GM18867 (cell line): Measurements from ENCODE around the gene TTLL8.

Experiments
- ATAC-seq: cut with Tn5 transposase; IDR thresholded peaks from one replicate; pipeline ENCODE4 v1.9.1; 2021; ENCODE audit warnings: mild to moderate bottlenecking, moderate library complexity; ENCODE audit not compliant: unreplicated experiment

Gene TTLL8

DNA sequence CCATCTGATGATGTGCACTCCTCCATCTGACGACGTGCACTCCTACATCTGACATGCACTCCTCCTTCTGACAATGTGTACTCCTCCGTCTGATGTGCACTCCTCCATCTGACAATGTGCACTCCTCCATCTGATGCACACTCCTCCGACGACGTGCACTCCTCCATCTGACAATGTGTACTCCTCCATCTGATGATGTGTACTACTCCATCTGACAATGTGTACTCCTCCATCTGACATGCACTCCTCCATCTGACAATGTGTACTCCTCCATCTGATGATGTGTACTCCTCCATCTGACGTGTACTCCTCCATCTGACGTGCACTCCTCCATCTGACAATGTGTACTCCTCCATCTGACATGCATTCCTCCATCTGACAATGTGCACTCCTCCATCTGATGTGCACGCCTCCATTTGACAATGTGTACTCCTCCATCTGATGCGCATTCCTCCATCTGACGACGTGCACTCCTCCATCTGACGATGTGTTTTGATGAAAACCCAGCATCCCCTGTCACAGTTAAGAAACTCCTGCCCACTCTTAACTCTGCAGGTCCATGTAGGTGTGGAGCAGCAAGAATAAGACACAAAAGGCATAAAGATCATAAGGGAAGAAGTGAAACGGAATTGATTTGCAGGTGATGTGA, 35.8 kb downstream of the TTLL8 start:
- no peak for ATAC-seq

DNA sequence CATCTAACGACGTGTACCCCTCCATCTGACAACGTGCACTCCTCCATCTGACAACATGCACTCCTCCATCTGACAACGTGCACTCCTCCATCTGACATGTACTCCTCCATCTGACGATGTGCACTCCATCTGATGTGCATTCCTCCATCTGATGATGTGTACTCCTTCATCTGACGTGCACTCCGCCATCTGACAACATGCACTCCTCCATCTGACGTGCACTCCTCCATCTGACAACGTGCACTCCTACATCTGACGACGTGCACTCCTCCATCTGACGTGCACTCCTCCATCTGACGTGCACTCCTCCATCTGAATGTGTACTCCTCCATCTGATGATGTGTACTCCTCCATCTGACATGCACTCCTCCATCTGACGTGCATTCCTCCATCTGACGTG, 37.5 kb downstream of the TTLL8 start:
- ATAC-seq, result no peak

DNA sequence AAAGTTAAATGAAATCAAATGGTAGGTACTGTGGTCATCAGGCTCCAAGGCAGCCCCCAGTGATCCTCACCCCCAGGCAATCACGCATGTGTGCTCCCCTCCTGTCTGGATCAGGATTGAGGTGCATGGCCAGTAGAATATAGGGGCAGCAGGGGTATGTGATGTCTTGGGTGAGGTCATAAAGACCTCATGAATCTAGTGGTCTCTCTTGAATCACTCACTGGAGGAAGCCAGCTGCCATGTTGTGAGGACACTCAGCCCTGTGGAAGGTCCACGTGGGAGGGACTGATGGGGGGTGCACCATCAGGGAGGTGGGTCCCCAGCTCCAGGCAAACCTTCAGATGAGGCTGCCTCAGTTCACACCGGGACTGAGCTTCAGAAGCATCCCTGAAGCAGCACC, 38.8 kb downstream of the TTLL8 start:
- no peak for ATAC-seq

DNA sequence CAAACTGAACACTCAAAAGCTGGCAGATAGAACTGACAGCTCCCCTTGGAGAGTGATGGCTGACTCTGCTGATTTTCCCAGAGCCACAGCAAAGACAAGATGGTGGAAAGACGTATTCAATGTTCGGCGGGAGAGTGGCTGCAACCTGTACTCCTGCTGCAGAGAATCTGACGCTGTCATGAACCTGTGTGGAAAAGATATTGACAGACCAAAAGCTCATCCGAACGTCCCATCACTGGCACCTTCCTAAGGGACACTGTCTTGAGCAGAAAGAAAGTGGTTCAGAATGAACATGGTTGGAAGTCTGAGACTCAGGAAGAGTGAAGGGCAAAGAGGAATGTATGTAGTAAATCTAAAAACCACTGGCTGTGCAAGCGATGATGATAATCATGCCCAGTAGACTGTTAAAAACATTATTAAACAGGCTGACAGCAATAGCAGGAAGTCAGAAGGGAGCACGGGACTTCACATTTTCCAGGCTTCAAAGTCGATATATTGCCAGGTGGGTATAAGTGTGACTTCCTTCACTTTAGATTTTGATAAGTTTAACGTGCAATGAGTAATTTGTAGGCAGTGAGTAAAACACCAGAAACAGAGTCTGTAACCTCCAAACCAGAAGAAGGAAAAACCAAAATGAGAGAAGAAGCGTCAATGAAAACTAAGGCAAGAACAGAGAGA, 39.4 kb downstream of the TTLL8 start:
- no peak for ATAC-seq

DNA sequence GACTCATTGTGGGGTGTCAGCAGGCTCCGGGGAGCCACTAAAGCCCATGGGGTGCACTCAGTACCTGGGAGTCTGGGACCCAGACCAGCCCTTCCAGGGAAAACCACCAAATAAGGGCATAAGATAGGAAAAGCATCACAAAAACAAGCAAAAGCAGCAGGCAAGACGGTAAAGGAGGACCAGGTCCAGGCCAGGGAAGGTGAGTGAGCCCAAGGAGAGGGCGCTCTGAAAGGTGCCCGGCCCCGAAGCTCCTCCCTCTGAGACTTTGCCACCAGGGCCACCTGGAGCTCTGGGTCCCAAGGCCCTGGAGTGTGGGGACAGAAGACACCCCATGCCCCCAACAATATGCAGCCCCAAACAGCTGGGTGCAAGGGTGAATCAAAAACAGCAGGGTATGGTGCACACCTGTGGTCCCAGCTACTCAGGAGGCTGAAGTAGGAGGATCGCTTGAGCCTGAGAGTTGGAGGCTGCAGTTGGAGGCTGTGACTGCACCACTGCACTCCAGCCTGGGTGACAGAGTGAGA, 40.3 kb downstream of the TTLL8 start:
- no peak for ATAC-seq

DNA sequence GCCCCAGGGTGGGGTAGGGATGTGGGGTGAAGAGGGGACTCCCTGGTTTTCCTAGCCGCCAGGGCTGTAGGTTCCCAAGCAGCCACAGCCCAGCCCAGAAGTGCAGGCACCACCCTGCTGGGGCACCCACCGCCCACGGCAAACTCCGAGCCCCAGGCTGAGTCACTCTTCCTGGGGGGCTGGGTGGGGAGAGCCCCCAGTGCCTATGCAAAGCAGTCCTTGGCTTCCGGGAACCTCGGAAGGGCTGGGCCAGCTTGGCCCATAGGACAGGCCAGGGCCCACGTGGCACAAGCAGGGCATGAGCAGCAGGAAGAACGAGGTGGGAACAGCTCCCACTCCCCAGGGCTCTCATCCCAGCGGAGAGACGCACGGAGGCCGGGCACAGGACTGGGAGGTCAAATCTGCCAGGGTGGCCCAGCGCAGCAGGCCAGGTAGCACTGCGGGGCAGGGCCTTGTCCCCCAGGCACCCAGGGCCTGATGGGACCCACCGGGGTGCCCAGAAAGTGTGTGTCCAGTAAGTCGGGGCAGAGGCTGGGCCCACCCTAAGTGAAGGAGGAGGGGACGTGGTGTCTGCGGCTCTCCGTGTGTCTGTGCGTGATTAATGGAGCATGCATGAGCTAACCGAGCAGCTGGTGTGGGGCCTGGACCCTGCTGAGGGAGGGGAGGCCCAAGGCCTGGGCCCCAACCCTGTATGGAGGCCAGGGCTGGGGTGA, 41.0 kb downstream of the TTLL8 start:
- ATAC-seq, result peak; percentile 46

DNA sequence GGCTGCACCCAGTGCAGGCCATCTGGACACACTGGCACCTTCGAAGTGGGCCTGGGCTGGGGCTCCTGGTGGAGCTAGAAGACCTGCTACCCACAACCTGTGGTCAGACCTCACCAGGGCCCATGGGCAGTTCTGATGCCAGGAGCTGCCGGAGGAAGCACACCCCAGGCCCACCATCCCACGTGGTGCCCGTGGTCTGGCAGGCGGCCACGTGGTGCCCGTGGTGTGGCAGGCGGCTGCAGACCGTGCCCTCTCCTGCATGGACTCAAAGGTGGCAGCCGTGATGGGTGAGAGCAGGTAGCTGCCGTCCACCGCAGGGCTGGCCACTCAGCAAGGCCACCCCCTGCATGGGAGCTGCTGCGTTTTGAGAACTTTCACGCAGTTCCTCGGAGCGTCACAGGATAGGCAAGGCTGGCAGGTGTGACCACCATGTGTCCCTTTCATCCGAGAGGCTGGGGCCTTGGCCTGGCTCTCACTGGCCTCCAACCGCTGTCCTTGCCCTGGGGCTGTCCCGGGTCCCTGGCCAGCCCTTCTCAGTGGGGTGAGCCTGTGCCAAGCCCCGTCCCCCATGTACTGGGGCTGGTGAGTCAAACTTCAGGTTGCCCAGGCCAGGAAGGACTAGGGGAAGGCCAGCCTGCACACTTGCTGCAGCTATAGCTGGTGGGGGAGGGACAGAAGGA, 41.6 kb downstream of the TTLL8 start:
- peak; percentile 11 for ATAC-seq

DNA sequence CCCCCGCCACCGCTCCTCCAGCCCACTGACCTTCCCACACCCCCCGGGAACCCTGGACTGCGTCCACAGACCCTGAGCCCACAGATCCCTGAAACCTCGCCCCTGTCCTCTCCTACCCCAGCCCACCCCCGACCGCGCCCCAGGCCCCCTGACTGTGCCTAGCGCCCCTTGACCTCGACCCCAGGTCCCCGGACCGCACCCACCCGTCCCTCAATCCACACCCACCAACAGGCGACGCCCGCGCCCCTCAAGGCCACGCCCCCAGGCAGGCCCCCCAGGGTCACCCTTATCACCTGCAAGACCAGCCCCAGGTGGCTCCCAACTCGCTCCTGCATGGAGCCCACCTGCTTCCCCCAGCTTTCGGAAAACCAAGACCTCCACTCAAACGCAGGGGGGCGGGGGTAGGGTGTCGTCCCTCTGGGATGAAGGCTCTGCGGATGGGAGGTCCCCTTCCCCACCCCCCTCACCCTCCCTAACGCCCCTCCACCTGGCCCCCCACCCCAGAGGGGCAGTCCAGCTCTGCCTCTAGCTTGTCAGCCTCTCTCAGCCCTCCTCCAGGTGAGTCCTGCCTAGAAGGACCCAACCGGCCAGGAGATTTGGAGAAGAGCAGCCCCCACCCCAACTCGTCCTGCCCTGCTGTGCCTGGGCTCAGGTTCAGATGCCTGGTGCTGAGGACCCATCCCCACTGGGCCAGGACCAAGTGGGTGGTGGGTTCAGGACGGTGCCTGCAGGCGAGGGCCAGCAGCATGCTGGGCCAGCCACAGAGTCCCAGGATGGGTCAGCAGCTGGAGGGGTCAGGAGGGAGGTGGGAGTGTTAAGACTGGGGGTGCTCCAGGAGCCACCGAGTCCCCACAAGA, 42.4 kb downstream of the TTLL8 start:
- no peak for ATAC-seq

DNA sequence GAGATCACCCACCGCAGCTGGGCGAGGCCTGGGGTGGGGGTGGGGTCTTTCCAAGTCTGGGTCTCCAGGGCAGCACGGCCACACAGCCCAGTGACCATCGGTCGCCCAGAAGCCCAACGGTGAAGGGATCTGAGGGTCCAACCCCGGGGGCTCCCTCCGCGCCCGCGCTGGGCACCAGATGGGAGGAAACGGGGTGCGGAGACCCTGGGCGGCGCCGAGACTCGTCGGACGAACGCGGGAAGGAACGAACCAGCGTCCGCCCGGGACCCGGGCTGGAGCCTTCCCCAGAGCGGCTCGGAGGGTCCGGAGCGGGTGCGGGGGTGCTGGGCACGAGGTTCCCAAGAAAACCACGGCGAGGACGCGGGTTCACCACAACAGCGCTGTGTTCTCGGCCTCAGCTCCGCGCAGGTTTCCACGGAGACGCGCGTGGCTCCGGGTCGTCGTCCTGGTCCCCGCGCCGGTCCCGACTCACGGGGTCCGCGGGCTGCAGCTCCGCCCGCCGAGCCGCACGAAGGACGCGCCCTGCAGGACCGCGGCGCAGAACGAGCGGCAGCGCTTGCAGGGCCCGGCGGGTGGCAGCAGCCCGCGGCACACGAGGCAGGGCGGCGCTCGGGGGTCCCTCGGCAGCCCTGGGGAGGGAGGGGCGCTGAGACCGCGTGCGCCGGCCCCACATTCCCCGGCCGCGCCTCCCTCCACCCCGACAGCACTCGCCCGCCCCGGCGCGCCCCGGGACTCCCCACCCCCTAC, 43.3 kb downstream of the TTLL8 start:
- no peak for ATAC-seq

DNA sequence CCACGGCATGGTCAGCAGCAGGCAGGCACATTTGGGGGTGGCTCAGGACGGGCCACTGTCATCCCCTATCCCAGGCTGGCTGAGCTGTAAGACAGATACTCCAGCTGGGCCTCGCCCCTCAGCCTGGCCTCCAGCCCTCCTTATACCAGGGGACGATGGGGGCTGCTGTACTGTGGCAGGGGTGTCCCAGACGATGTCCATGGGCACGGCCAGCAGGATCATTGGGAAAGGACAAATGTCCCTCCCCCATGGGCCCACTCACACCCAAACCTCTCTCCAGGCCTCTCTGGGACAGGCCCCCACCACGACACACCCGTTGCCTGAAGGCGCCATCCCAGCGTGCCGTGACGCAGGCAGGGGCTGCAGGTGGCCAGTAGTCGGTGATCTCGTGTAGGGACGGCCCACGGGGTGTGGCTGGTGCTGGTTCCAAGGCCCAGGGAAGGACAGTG, 44.0 kb downstream of the TTLL8 start:
- no peak for ATAC-seq

DNA sequence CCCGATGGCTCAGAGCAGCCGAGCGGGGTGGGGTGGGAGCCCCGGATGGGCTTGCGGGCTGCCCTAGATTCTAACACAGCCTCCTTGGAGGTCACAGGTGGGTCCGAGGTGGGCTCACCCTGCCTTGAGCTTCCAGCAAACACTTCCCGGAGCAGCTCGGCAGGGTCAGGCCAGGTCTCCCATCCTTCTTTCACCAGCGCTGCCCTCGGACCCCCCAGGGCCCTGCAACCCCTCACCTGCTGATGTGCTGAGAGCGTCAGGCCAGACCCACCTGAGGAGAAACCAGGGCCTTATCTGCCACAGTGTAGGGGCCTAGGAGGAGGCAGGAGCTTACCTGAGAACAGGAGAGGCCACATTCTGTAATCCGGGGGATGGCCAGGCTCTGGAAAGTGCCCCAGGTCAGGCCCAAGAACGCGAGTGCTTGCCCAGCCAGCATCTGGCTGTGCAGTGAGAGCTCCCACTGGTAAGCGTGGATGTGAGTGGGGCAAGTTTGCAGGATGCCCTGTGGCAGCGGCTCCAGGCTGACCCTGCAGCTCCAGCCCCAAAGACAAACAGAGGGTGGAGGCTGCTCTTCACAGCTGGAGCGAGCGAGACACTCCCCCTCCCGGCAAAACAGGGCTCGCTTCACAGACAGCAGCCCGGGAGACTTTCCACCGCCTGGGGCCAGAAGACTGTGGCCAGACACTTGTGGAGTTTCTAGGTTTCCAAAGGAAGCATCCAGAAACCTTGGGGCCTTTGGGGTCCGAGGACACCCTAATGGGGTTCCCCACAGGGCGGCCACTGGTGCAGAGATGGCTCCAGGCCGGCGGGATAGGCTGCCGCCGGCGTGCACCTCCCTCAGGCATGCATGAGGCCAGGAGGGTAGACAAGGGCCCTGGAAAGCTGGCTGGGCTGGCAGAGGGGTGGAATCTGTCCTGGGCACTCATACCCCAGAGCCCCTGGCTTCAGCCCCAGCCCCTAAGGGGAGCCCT, 45.6 kb downstream of the TTLL8 start, which contains the start of gene IL17REL:
Gene IL17REL, minus strand, starts transcription at position 555 of the 971 bp plus-strand sequence. Its CDS starts 119 bp downstream, at position 436.
- no peak for ATAC-seq

DNA sequence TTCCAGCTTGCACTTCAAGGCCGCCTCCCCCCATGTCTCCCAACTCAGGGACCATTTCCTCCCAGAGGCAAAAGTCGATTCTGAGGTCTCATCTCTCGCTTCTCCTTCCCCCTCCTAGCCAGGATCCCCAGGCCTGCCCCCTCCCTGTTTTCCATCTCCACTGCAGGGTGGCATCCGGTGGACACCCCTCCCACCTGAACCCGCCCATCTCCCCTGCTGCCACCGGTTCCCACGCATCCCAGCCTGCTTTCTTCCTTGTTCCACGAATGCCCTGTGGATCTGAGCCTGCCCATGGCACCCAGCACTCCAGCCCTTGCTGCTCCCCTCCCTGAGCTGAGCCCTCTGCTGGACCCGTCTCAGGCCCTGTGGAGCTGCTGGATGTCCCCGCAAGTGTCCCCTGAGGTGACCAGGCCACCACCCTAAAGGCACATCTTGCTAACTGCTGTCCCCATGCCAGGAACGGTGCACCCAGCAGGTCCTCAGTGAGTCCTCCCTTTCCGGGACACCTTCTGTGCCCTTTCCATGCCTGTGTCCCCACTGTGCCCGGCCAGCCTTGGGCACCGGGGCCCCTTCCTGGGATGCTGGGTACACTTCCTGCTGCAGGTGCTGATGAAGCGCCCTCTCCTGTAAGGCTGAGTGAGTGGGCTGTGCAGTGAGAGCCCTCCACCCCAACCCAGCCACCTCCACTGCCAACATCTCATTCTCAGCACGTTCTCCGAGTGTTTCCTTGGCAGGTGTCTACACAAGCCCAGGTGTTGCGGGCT, 46.5 kb downstream of the TTLL8 start:
- ATAC-seq, result no peak

DNA sequence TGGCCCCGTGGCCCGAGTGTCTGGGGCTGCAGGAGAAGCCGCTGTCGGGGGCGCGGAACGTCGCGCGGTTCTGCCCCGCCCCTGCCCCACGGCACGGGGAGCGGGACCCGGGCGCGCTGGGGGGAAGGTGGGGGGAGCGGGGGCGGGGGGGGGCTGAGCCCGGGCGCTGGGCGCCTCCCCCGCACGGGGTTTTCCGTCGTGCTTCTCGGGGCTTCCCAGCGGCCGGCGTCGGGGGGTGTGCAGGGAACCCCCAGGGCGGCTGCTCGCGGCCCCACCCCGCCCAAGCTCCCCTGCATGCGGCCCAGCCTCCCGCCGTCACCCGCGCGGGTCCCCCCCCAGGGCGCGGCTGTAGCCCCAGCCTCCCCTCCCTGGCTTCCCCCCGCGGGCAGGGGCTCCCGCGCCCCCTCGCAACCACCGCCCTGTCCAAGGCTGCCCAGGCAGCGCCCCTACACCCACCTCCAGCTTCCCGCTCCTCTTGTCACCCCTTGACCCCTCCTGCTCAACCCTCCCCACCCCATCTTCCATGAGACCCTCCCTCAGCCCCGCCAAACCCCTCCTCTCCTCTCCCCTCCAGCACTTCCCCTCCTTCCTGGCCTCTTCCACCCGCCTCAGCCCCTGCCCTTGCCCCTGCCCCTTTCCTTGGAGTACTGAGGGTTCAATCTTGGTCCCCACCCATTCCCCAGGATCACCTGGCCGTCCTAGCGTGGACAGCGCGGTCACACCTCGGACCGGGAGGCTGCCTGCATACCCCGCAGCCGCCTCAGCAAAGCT, 47.2 kb downstream of the TTLL8 start:
- no peak for ATAC-seq

DNA sequence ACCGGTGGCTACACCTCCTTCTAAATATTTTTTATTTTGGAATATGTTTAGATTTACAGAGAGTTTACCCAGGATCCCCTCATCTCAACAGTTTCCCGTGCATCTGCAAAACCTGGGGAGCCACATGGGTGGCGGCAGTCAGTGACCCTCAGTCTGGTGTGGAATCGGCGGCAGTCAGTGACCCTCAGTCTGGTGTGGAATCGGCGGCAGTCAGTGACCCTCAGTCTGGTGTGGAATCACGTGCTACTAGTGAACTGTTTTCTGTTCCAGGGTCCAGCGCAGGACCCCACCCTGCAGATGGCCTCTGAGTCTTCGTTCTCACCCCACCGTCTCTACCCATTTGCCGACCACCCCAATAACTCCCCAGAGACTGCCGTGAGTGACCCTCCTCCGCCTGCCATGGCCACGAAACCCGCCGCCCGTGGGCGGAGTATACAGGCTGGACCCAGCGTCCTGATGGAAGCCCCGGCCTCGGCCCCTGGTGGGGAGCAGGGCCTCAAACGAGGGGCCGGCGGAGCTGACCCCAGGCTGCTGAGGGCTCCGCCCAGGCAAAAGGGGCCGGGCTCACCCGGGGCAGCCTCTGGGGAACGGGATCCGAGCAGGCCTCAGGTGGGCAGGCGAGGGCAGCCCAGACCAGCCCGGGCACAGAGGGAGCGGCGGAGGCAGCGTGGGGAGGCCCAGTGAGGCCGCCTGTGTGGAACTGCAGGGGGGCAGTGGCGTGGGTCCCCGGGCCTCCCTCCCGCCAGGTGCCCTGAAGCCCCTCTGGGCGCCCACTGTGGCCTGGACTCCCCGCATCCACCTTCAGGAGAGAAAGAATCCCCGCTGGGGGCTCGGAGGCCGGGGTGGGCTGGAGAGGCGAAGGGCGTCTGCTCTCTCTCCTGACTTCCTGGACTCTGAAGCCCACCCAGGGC, 48.1 kb downstream of the TTLL8 start:
- no peak for ATAC-seq

DNA sequence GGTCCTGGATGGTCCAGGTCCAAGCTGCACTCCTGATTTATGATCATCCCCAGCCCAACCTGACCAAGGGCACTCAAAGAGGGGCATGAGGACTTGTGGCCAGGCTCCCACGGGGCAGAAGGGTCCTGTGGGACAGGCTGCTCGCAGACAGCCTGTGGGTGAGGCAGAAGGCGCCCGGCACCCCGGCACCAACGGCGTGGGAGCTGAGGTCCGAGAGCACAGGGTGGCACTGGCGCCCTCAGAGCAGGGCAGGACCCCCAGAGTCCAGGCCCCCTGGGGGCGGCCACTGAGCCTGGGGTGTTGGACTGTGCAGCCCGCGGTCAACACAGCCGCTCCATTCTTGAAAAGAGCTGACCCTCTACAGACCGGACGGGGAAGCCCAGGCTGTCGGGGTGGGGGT, 48.8 kb downstream of the TTLL8 start:
- no peak for ATAC-seq
